Erythroblast (primary cell): Measurements from ENCODE around the gene BBLN.
A peak's percentile ranks its signal among the peaks of the same experiment; 100 is the strongest.

Experiments
- DNase-seq, 2 experiments: peaks; one replicate each; lab custom pipeline; 2025; lab: John Stamatoyannopoulos, UW
- GATA1 ChIP-seq: IDR thresholded peaks from 2 replicates; pipeline ENCODE4 v1.6.1; 2011; ENCODE audit warnings: low read depth, mild to moderate bottlenecking, control low read depth, low read length, moderate library complexity
- POLR2A ChIP-seq: IDR thresholded peaks from 2 replicates; pipeline ENCODE4 v1.6.1; 2011; ENCODE audit warnings: mild to moderate bottlenecking, low read length

BBLN gene

GRCh38 chr9:128149001-128149701 is 10.9 kb upstream of the BBLN start, which contains the start of gene LCN2:
LCN2 (plus strand) TSS chr9:128149453; CDS start chr9:128149526, 73 bp downstream.
- DNase-seq = no peak
- TF ChIP-seq GATA1 = no peak
- no peak for TF ChIP-seq POLR2A

DNA sequence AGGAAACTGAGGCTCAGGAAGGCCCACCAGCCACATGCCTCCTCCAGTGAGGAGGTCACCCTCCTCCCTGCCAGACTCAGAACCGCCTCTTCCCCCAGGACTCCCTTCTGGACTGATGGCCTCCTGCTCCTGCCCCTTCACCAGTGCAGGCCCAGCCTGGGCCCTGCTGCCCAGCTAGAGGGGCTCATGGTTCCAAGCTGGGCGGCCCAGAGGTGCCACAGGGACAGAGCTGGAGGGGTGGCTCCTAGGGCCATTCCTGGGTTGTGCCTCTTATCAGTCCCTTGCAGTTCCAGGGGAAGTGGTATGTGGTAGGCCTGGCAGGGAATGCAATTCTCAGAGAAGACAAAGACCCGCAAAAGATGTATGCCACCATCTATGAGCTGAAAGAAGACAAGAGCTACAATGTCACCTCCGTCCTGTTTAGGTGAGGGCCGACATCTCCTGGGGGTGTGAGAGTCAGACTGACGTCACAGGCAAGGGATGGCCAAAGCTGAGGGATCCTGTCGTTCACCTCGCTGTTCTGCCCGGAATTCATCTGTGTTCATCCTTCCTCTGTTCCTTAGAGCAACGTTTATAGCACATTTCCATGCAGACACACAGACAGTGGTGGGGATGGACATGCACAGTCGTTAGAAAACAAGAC is 10.0 kb upstream of the BBLN start:
- no peak for TF ChIP-seq POLR2A
- TF ChIP-seq GATA1 = no peak
- peak; percentile 38 to 43 for DNase-seq

GRCh38 chr9:128150594-128151308 is 9.3 kb upstream of the BBLN start:
- peak; percentile 51 to 56 for DNase-seq
- no peak for TF ChIP-seq GATA1

DNA sequence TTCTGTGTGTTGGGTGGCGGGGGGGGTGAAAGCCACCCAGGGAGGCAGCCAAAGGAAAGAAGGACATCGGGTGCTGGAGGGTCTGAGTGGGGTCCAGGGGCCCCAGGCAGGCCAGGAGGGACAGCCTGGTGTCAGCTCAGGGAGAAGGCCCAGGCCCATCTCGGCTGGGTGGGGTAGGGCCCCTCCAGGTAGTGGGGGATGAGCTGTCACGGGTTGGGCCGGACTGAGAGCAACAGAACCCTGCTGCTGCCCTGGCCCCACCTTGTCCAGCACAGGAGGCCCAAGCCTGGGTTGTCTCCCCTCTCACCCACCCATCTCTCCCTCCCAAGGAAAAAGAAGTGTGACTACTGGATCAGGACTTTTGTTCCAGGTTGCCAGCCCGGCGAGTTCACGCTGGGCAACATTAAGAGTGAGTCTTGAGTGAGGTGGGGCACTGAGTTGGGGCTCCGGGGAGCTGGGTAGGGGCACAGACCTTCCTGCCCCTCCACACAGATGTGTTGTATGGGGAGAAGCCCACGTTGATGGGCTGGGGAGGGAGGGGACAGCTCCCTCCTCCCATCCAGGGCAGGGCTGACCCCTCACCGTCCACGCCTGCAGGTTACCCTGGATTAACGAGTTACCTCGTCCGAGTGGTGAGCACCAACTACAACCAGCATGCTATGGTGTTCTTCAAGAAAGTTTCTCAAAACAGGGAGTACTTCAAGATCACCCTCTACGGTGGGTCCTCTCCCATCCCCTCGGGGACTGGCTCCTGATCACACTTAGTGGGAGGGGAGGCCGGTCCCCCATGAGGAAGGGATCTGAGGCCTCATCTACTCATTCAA is 8.5 kb upstream of the BBLN start:
- TF ChIP-seq POLR2A (no peak), GATA1 (no peak)
- DNase-seq = no peak

GRCh38 chr9:128152133-128153059 is 7.7 kb upstream of the BBLN start:
- DNase-seq = no peak
- TF ChIP-seq POLR2A (no peak), GATA1 (no peak)

DNA sequence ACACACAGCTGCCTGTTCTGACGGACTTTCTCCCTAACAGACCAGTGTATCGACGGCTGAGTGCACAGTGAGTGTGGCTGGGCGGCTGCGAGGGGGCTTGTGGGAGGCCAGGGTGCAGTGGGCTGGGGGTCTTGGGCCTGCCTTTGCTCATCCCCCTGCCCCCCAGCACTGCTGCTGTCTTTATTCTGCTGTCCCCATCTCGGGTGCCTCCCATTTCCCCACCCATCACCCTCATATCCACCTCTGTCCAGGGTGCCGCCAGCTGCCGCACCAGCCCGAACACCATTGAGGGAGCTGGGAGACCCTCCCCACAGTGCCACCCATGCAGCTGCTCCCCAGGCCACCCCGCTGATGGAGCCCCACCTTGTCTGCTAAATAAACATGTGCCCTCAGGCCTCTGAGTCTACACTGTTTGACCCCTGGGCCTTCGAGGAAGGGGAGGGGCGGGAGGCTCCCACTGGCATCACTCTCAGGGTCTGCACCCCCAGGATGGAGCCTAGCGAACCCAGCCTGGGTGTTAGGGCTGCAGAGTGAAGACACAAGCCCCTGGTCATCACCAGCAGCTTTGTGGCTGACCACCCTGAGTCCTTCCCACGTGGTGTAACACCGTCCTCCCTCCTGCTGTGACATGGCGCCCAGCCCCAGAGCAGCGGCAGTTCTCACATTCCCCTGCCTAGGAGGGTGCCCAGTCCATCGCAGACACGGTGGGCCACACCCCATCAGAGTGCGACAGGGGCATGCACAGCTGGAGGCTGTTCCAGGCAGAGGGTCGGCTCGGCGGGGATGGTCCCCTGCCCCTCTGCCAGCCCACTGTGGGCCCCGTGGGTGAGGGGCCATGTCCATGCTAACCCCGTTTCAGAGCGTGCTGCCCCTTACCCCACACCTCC is 6.8 kb upstream of the BBLN start:
- no peak for DNase-seq
- TF ChIP-seq POLR2A (no peak), GATA1 (no peak)

- no peak for DNase-seq
- no peak for TF ChIP-seq GATA1
- TF ChIP-seq POLR2A = no peak
These were observed 5.9 kb upstream of the BBLN start for GRCh38 chr9:128153947-128154695.

DNA sequence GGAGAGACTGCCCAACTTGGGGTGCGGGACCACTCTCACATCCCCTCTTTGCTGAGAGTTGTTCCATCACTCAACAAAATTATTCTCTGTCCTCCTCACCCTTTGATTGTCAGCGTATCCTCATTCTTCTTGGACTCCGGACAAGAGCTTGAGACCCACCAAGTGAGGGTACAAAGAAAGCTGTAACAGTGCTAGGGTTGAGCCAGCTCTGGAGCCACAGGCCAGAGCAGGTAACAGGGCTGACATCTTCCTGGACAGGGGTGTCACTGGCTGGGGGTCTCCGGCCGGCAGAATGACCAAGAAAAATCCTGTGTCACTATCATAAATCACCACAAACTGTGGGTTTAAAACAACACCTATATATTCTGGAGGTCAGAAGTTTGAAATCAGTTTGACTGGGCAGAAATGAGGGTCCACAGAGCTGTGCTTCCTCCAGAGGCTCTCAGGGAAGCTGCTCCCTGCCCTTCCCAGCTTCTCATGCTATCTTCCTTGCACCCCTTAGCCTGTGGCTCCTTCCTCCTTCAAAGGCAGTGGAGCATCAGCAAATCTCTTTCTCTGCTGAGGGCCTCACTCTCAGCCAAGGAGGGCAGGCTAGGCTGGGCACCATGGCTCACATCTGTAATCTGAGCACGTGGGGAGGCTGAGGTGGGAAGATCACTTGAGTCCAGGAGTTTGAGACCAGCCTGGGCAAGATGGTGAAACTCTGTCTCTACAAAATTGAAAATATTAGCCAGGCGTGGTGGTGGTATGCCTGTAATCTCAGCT is 4.1 kb upstream of the BBLN start:
- DNase-seq = no peak
- TF ChIP-seq POLR2A (no peak), GATA1 (no peak)

- TF ChIP-seq POLR2A (no peak), GATA1 (no peak)
- DNase-seq = peak in 1 of 2 experiments; percentile 62
These were observed 612 bp upstream of the BBLN start for GRCh38 chr9:128159522-128159783.

- peak; percentile 48 to 57 for DNase-seq
- TF ChIP-seq GATA1 = no peak
- TF ChIP-seq POLR2A = no peak
These were observed 530 bp downstream of the BBLN start for GRCh38 chr9:128160603-128160987.
